ENCODE data around the gene PROCA1. TPM values are rescaled to one million over a fixed set of nuclear protein-coding genes. Genes with fewer than 3 reads are reported as not detected.
A peak's percentile ranks its signal among the peaks of the same experiment; 100 is the strongest.

The PROCA1 gene
- total RNA-seq, 4 donors from 2014 or later: 1.7 to 3.5 (median 3.1) TPM; not detected in 1

GRCh38 chr17:28749516-28750177 is 38.0 kb upstream of the PROCA1 start:
- Histone ChIP-seq H3K36me3 (peaks cover 0 to 40% (median 0%) of the 10 kb centered on the region in 3 donors), H3K9me3 (no peaks in the 10 kb centered on the region), H3K4me1 (peaks cover 3 to 47% (median 24%) of the 10 kb centered on the region in 4 donors), H3K27ac (peak overlapping the region; percentile 50 to 100 (median 78)), H3K4me3 (peak overlapping the region in 2 of 4 donors; percentile 3 to 4), H3K27me3 (no peaks in the 10 kb centered on the region)
- DNase-seq: peak in 1 of 3 donors; percentile 56
- TF ChIP-seq CTCF (IDR thresholded peaks at IDR 0.05) (no peak), POLR2A (IDR thresholded peaks at IDR 0.05) (no peak)

- Histone ChIP-seq H3K4me3 (peak overlapping the region in 1 of 4 donors; percentile 4), H3K36me3 (peaks cover 0 to 40% (median 0%) of the 10 kb centered on the region in 3 donors), H3K27me3 (no peaks in the 10 kb centered on the region), H3K9me3 (no peaks in the 10 kb centered on the region), H3K27ac (peak overlapping the region; percentile 12 to 100 (median 78)), H3K4me1 (peaks cover 3 to 47% (median 24%) of the 10 kb centered on the region in 4 donors)
- no peak for DNase-seq
- TF ChIP-seq POLR2A (IDR thresholded peaks at IDR 0.05) (no peak), CTCF (IDR thresholded peaks at IDR 0.05) (no peak)
These were observed 37.3 kb upstream of the PROCA1 start for GRCh38 chr17:28748852-28749515.

GRCh38 chr17:28747801-28748750 is 36.4 kb upstream of the PROCA1 start:
- peak overlapping the region in 2 of 4 donors; percentile 37 to 92 for H3K4me3 ChIP-seq
- H3K4me1 ChIP-seq: peaks cover 3 to 51% (median 24%) of the 10 kb centered on the region in 4 donors
- peak overlapping the region; percentile 27 to 100 (median 99) for H3K27ac ChIP-seq
- TF ChIP-seq POLR2A (IDR thresholded peaks at IDR 0.05): no peak
- TF ChIP-seq CTCF (IDR thresholded peaks at IDR 0.05): no peak
- H3K36me3 ChIP-seq: peaks cover 0 to 40% (median 0%) of the 10 kb centered on the region in 3 donors
- no peaks in the 10 kb centered on the region for H3K9me3 ChIP-seq
- no peaks in the 10 kb centered on the region for H3K27me3 ChIP-seq
- no peak for DNase-seq

- TF ChIP-seq CTCF (IDR thresholded peaks at IDR 0.05) (peak in 1 of 6 experiments; percentile 2), POLR2A (IDR thresholded peaks at IDR 0.05) (no peak)
- DNase-seq: no peak
- Histone ChIP-seq H3K4me1 (peaks cover 3 to 57% (median 26%) of the 10 kb centered on the region in 4 donors), H3K9me3 (no peaks in the 10 kb centered on the region), H3K36me3 (peaks cover 0 to 40% (median 0%) of the 10 kb centered on the region in 3 donors), H3K27ac (peak overlapping the region; percentile 99 to 100 (median 99)), H3K27me3 (no peaks in the 10 kb centered on the region), H3K4me3 (peak overlapping the region in 2 of 4 donors; percentile 37 to 92)
These were observed 35.5 kb upstream of the PROCA1 start for GRCh38 chr17:28747051-28747691.
